Progenitor cell of endocrine pancreas (in vitro differentiated cells): ENCODE results near the gene PROKR2. TPM values are rescaled to one million over a fixed set of nuclear protein-coding genes. Genes with fewer than 3 reads are reported as not detected.

Source experiments
- DNase-seq: peaks from one replicate; pipeline ENCODE4 v3.0.0; 2021; ENCODE audit warnings: low spot score; ENCODE audit not compliant: unreplicated experiment
- H3K27ac Mint-ChIP-seq: 2 replicates; pipeline ENCODE4 v1.8.0; 2021; ENCODE audit warnings: mild to moderate bottlenecking, moderate library complexity, mixed read lengths
- H3K27me3 Mint-ChIP-seq: 2 replicates; pipeline ENCODE4 v1.8.0; 2021; ENCODE audit warnings: mixed read lengths
- H3K36me3 Mint-ChIP-seq: 2 replicates; pipeline ENCODE4 v1.8.0; 2022; ENCODE audit warnings: mixed read lengths; ENCODE audit not compliant: insufficient read depth
- H3K4me1 Mint-ChIP-seq: 2 replicates; pipeline ENCODE4 v1.8.0; 2021; ENCODE audit warnings: low read depth, mixed read lengths
- H3K4me3 Mint-ChIP-seq: 2 replicates; pipeline ENCODE4 v1.8.0; 2021; ENCODE audit warnings: low read depth, mild to moderate bottlenecking, moderate library complexity, mixed read lengths
- H3K9me3 Mint-ChIP-seq: 2 replicates; pipeline ENCODE4 v1.8.0; 2021; ENCODE audit warnings: low read depth, mixed read lengths
- CTCF ChIP-seq: fragments of 200-600 bp; sonication (generic); IDR thresholded peaks from one replicate; pipeline ENCODE4 v1.5.0; 2021; ENCODE audit warnings: antibody characterized with exemption, mild to moderate bottlenecking; ENCODE audit not compliant: unreplicated experiment
- total RNA-seq: library from RNA; stranded (reverse); gene quantifications from 2 replicates; pipeline ENCODE4 v1.2.1, GENCODE V29; 2021

Gene PROKR2
- total RNA-seq, 1 donor from 2014 or later = not detected

DNA sequence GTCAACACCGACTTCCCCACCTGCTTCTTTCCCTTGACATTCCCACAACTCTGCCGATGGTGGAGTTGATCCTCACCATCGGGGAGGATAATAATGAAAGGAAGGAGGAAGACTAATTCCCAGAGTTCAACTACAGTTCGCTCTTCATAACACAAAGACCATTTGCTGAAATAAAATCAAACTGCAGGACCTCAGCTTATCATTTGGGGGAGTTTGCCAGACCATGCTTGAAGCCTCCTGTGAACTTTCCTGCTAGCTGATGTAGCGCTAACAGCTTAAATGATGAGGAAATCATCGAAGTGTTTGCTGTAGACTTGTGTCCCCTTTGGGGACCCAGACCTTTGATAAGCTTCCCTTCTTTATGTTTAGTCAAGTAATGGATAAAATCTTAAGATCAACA, 26.2 kb downstream of the PROKR2 start:
- H3K4me3 Mint-ChIP-seq = no peak overlapping the region
- peaks cover 1% of the 10 kb centered on the region for H3K36me3 Mint-ChIP-seq
- H3K4me1 Mint-ChIP-seq = peaks cover 3% of the 10 kb centered on the region
- no peak for TF ChIP-seq CTCF
- peaks cover 41% of the 10 kb centered on the region for H3K27me3 Mint-ChIP-seq
- H3K27ac Mint-ChIP-seq = no peak overlapping the region
- peaks cover 17% of the 10 kb centered on the region for H3K9me3 Mint-ChIP-seq
- DNase-seq = no peak

- DNase-seq = no peak
- Mint-ChIP-seq H3K4me1 (no peaks in the 10 kb centered on the region), H3K27ac (no peak overlapping the region), H3K4me3 (no peak overlapping the region), H3K36me3 (peaks cover 1% of the 10 kb centered on the region), H3K27me3 (no peaks in the 10 kb centered on the region), H3K9me3 (peaks cover 25% of the 10 kb centered on the region)
- TF ChIP-seq CTCF = no peak
These were observed 34.2 kb downstream of the PROKR2 start for GRCh38 chr20:5282561-5282960.

- no peaks in the 10 kb centered on the region for H3K36me3 Mint-ChIP-seq
- TF ChIP-seq CTCF = no peak
- peaks cover 8% of the 10 kb centered on the region for H3K9me3 Mint-ChIP-seq
- H3K4me3 Mint-ChIP-seq = no peak overlapping the region
- H3K27ac Mint-ChIP-seq = no peak overlapping the region
- H3K4me1 Mint-ChIP-seq = no peaks in the 10 kb centered on the region
- DNase-seq = no peak
- peaks cover 3% of the 10 kb centered on the region for H3K27me3 Mint-ChIP-seq
These were observed 37.1 kb downstream of the PROKR2 start for GRCh38 chr20:5279661-5280060.

DNA sequence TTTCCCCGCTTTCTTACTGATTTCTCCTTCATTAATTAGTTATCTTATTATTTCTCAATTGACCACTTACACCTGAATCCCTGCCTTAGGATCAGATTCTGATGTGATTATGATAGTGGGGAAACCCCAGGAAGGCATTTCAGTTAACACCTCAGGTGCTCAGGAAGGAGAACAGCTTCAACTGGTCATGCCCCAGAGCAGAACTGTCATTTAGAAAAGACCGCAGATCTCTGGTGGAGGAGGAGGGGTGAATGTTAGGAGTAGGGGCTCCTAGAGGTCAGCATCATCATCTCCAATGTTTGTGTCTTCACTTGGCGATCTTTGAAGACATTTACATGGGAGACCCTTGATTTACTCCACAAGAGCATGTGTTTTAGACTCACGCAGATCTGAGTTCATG, 44.5 kb downstream of the PROKR2 start:
- no peak for TF ChIP-seq CTCF
- Mint-ChIP-seq H3K4me1 (no peaks in the 10 kb centered on the region), H3K36me3 (no peaks in the 10 kb centered on the region), H3K27ac (no peak overlapping the region), H3K27me3 (peaks cover 19% of the 10 kb centered on the region), H3K9me3 (no peaks in the 10 kb centered on the region), H3K4me3 (no peak overlapping the region)
- no peak for DNase-seq

DNA sequence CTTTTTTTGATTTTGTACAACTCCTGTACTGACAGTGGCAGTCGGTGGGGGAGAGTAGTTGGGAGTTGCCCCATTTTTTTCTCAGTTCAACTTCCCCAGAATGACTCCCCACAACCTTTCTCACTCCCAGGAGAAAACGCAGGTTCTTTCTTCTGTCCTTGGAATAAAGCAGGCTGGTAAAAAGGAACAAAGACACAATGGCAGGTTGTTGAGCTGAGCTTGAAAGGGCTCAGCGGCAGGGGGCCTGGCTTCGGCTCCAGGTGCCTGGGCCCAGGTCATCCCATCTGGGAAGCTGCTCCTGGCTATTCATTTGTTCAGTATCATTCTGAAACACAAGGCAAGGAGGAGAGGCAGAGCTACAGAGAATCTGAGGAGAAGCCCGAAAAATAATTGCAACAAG, 46.2 kb downstream of the PROKR2 start:
- no peak for DNase-seq
- Mint-ChIP-seq H3K27me3 (peaks cover 23% of the 10 kb centered on the region), H3K4me1 (no peaks in the 10 kb centered on the region), H3K27ac (no peak overlapping the region), H3K36me3 (no peaks in the 10 kb centered on the region), H3K4me3 (no peak overlapping the region), H3K9me3 (no peaks in the 10 kb centered on the region)
- TF ChIP-seq CTCF = no peak
